Measurements from ENCODE around the gene NR4A2.

NR4A2 gene

GRCh38 chr2:156327835-156328695 lies 4.5 kb downstream of the NR4A2 start:
- H3K27ac ChIP-seq (ENCODE audit: low read depth, low read length): no peak overlapping the region

GRCh38 chr2:156326526-156327095 lies 5.9 kb downstream of the NR4A2 start:
- H3K27ac ChIP-seq (ENCODE audit: low read depth, low read length): no peak overlapping the region
- no peak overlapping the region for H3K9ac ChIP-seq (ENCODE audit: low read length)
- peaks cover 10% of the 10 kb centered on the region for H3K36me3 ChIP-seq (ENCODE audit: insufficient read depth, low read length)
- no peak overlapping the region for H3K4me3 ChIP-seq (ENCODE audit: low read depth in 1 of 2, low read length in 2 of 2)
- no peaks in the 10 kb centered on the region for H3K9me3 ChIP-seq (ENCODE audit: low read length)
- peaks cover 35 to 46% of the 10 kb centered on the region in 2 donors for H3K27me3 ChIP-seq (ENCODE audit: control insufficient read depth in 1 of 2, insufficient read depth in 2 of 2, low read length in 2 of 2)
- peaks cover 18% of the 10 kb centered on the region for H3K4me1 ChIP-seq (ENCODE audit: insufficient read depth, low read length)

More at GRCh38 chr2:156327835-156328695, 4.5 kb downstream of the NR4A2 start:
- H3K9ac ChIP-seq (ENCODE audit: low read length): no peak overlapping the region
- H3K27me3 ChIP-seq (ENCODE audit: control insufficient read depth in 1 of 2, insufficient read depth in 2 of 2, low read length in 2 of 2): peaks cover 20 to 32% of the 10 kb centered on the region in 2 donors
- H3K4me3 ChIP-seq (ENCODE audit: low read depth in 1 of 2, low read length in 2 of 2): no peak overlapping the region
- peaks cover 5% of the 10 kb centered on the region for H3K4me1 ChIP-seq (ENCODE audit: insufficient read depth, low read length)
- H3K36me3 ChIP-seq (ENCODE audit: insufficient read depth, low read length): peaks cover 10% of the 10 kb centered on the region
- H3K9me3 ChIP-seq (ENCODE audit: low read length): no peaks in the 10 kb centered on the region

GRCh38 chr2:156325688-156326525 lies 6.6 kb downstream of the NR4A2 start:
- peaks cover 10% of the 10 kb centered on the region for H3K36me3 ChIP-seq (ENCODE audit: insufficient read depth, low read length)

GRCh38 chr2:156323754-156324153 lies 8.8 kb downstream of the NR4A2 start:
- no peak overlapping the region for H3K4me3 ChIP-seq (ENCODE audit: low read depth in 1 of 2, low read length in 2 of 2)
- no peak overlapping the region for H3K27ac ChIP-seq (ENCODE audit: low read depth, low read length)
- H3K9ac ChIP-seq (ENCODE audit: low read length): no peak overlapping the region
- peaks cover 10% of the 10 kb centered on the region for H3K36me3 ChIP-seq (ENCODE audit: insufficient read depth, low read length)
- H3K27me3 ChIP-seq (ENCODE audit: control insufficient read depth in 1 of 2, insufficient read depth in 2 of 2, low read length in 2 of 2): peaks cover 50 to 51% of the 10 kb centered on the region in 2 donors
- H3K4me1 ChIP-seq (ENCODE audit: insufficient read depth, low read length): peaks cover 33% of the 10 kb centered on the region
- H3K9me3 ChIP-seq (ENCODE audit: low read length): no peaks in the 10 kb centered on the region

More at GRCh38 chr2:156325688-156326525, 6.6 kb downstream of the NR4A2 start:
- no peak overlapping the region for H3K4me3 ChIP-seq (ENCODE audit: low read depth in 1 of 2, low read length in 2 of 2)
- no peaks in the 10 kb centered on the region for H3K9me3 ChIP-seq (ENCODE audit: low read length)
- no peak overlapping the region for H3K9ac ChIP-seq (ENCODE audit: low read length)
- no peak overlapping the region for H3K27ac ChIP-seq (ENCODE audit: low read depth, low read length)
- H3K27me3 ChIP-seq (ENCODE audit: control insufficient read depth in 1 of 2, insufficient read depth in 2 of 2, low read length in 2 of 2): peaks cover 42 to 53% of the 10 kb centered on the region in 2 donors
- H3K4me1 ChIP-seq (ENCODE audit: insufficient read depth, low read length): peaks cover 21% of the 10 kb centered on the region

GRCh38 chr2:156322686-156323231 lies 9.8 kb downstream of the NR4A2 start:
- Histone ChIP-seq H3K27me3 (ENCODE audit: control insufficient read depth in 1 of 2, insufficient read depth in 2 of 2, low read length in 2 of 2) (peaks cover 45 to 50% of the 10 kb centered on the region in 2 donors), H3K4me1 (ENCODE audit: insufficient read depth, low read length) (peaks cover 33% of the 10 kb centered on the region), H3K36me3 (ENCODE audit: insufficient read depth, low read length) (peaks cover 10% of the 10 kb centered on the region), H3K9me3 (ENCODE audit: low read length) (no peaks in the 10 kb centered on the region), H3K27ac (ENCODE audit: low read depth, low read length) (no peak overlapping the region), H3K4me3 (ENCODE audit: low read depth in 1 of 2, low read length in 2 of 2) (peak overlapping the region in 1 of 2 donors; percentile 45), H3K9ac (ENCODE audit: low read length) (no peak overlapping the region)

GRCh38 chr2:156322051-156322685 lies 10.4 kb downstream of the NR4A2 start:
- Histone ChIP-seq H3K9me3 (ENCODE audit: low read length) (no peaks in the 10 kb centered on the region), H3K36me3 (ENCODE audit: insufficient read depth, low read length) (peaks cover 5% of the 10 kb centered on the region), H3K9ac (ENCODE audit: low read length) (no peak overlapping the region), H3K4me3 (ENCODE audit: low read depth in 1 of 2, low read length in 2 of 2) (peak overlapping the region in 1 of 2 donors; percentile 45), H3K4me1 (ENCODE audit: insufficient read depth, low read length) (peaks cover 33% of the 10 kb centered on the region), H3K27ac (ENCODE audit: low read depth, low read length) (no peak overlapping the region), H3K27me3 (ENCODE audit: control insufficient read depth in 1 of 2, insufficient read depth in 2 of 2, low read length in 2 of 2) (peaks cover 45 to 50% of the 10 kb centered on the region in 2 donors)

- Histone ChIP-seq H3K27ac (ENCODE audit: low read depth, low read length) (no peak overlapping the region), H3K9me3 (ENCODE audit: low read length) (no peaks in the 10 kb centered on the region), H3K4me1 (ENCODE audit: insufficient read depth, low read length) (peaks cover 33% of the 10 kb centered on the region), H3K9ac (ENCODE audit: low read length) (no peak overlapping the region), H3K36me3 (ENCODE audit: insufficient read depth, low read length) (peaks cover 4% of the 10 kb centered on the region), H3K27me3 (ENCODE audit: control insufficient read depth in 1 of 2, insufficient read depth in 2 of 2, low read length in 2 of 2) (peaks cover 45 to 50% of the 10 kb centered on the region in 2 donors), H3K4me3 (ENCODE audit: low read depth in 1 of 2, low read length in 2 of 2) (peak overlapping the region in 1 of 2 donors; percentile 45)
Observed at GRCh38 chr2:156321243-156321904, 11.1 kb downstream of the NR4A2 start.

GRCh38 chr2:156320486-156321098 lies 11.9 kb downstream of the NR4A2 start:
- Histone ChIP-seq H3K4me3 (ENCODE audit: low read depth in 1 of 2, low read length in 2 of 2) (peak overlapping the region; percentile 39 to 45), H3K27ac (ENCODE audit: low read depth, low read length) (no peak overlapping the region)

GRCh38 chr2:156319811-156320485 lies 12.6 kb downstream of the NR4A2 start:
- Histone ChIP-seq H3K9ac (ENCODE audit: low read length) (no peak overlapping the region), H3K4me3 (ENCODE audit: low read depth in 1 of 2, low read length in 2 of 2) (peak overlapping the region; percentile 39 to 45), H3K27ac (ENCODE audit: low read depth, low read length) (no peak overlapping the region), H3K36me3 (ENCODE audit: insufficient read depth, low read length) (no peaks in the 10 kb centered on the region), H3K4me1 (ENCODE audit: insufficient read depth, low read length) (peaks cover 33% of the 10 kb centered on the region), H3K27me3 (ENCODE audit: control insufficient read depth in 1 of 2, insufficient read depth in 2 of 2, low read length in 2 of 2) (peaks cover 45 to 50% of the 10 kb centered on the region in 2 donors), H3K9me3 (ENCODE audit: low read length) (no peaks in the 10 kb centered on the region)

More at GRCh38 chr2:156320486-156321098, 11.9 kb downstream of the NR4A2 start:
- Histone ChIP-seq H3K4me1 (ENCODE audit: insufficient read depth, low read length) (peaks cover 33% of the 10 kb centered on the region), H3K9ac (ENCODE audit: low read length) (no peak overlapping the region), H3K9me3 (ENCODE audit: low read length) (no peaks in the 10 kb centered on the region), H3K27me3 (ENCODE audit: control insufficient read depth in 1 of 2, insufficient read depth in 2 of 2, low read length in 2 of 2) (peaks cover 45 to 50% of the 10 kb centered on the region in 2 donors), H3K36me3 (ENCODE audit: insufficient read depth, low read length) (peaks cover 3% of the 10 kb centered on the region)
